DMS53 treated with DMSO at 0.1 percent for 48 hours (cell line): ENCODE results near the gene DNASE1.

Experiments used
- DNase-seq: peaks from one replicate; lab custom pipeline; 2025; ENCODE audit not compliant: unreplicated experiment; lab: John Stamatoyannopoulos, UW

The DNASE1 gene

GRCh38 chr16:3694051-3694450 is 39.6 kb downstream of the DNASE1 start:
- DNase-seq = no peak

DNA sequence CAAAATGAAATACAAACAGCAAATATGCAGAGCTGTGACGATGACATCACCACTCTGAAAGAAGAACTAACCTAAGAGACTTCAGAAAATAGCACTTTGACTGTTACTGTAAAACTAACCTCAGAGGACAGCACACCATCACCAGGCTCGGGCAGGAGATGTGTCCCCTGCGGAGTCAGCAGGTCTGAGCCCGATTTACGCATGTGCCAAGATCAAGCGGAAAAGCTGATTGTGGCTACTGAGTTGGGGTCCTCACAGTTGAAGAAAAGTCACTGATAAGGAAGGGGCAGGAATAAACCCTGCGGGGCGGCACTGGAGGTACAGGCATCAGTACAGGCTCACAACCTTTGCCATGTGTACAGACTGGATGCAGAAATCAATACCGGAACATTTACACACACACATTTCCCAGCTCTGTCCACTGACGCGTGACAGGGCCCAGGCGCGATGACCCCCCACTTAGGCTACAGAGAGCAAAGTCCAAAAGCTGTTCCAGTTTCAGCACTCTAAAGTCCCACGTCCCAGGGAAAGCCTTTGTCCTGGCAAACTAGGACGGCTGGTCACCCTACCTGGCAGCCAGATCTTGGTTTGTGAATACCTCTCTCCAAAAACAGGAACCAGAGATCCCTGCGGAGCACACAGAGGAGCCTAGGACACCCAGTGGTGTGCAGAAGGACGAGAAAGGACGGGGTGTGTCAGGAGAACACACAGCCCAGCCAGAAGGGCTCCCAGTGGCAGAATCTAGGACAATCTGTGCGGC is 41.3 kb downstream of the DNASE1 start:
- DNase-seq = peak; percentile 46

DNA sequence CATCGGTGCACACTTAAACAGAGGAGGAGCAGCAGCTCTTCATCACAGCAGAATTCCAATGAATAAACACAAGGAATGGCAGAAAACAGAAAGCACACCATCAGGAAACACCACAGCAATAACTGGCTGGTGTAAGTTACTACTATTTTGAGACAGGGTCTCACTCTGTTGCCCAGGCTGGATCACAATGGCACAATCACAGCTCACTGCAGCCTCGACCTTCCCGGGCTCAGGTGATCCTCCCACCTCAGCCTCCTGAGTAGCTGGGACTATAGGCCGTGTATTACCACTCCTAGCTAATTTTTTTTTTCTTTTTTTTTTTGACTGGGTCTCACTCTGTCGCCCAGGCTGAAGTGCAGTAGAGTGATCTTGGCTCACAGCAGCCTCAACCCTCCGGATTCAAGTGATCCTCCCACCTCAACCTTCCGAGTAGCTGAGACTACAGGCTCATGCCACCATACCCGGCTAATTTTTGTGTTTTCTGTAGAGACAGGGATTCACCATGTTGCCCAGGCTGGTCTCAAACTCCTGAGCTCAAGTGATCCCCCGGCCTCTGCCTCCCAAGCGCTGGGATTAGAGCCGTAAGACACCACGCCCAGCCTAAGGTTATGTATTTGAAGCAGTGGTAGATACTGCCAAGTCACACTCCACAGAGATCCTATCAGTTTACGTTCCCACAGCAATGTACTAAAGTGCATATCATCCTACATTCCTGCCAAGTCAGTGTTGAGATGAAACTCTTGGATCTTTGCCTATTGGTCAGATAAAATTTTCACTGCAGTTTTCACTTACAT is 42.1 kb downstream of the DNASE1 start:
- no peak for DNase-seq

DNA sequence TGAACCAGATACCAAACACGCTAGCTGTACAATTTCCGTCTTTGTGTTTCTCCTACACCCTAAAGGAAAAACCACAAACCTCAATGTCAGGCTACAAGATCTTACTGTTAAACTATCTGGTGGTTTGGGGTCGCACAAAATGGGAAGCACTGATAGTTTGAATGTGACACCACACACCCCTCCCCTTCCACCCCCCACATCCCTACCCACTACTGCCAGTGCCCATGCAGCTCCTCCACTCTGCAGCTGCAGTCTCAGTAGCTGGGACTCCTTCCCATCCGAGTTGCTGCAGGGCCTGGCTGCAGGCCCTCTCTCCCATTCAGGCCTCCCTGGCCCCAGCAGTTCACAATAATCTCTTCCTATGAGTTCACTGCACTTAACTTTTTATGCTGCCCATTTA is 44.5 kb downstream of the DNASE1 start:
- DNase-seq = no peak

GRCh38 chr16:3701531-3701930 is 47.0 kb downstream of the DNASE1 start:
- no peak for DNase-seq

DNA sequence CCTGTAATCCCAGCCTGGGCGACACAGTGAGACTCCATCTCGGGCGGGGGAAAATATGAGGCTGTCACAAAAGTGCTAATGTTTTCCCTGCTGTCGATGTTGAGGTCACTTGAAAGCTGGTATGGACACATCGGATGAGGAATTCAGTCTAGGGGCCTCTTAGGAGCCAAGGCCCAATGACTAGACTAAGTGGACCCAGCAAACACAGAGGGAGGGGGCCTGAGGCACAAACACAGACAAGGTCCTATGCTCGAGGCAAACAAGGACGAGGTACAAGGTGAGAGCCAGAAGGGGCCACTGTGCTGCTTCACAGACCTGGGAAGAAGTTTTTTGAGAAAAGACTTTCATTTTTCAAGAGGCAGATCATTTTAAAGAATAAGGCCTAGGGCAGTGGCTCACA is 47.6 kb downstream of the DNASE1 start:
- DNase-seq = no peak

- DNase-seq = no peak
Measured at GRCh38 chr16:3706253-3707012, 51.9 kb downstream of the DNASE1 start.
